ENCODE measurements around the gene STK31. TPM values are rescaled to one million over a fixed set of nuclear protein-coding genes. Genes with fewer than 3 reads are reported as not detected.
"Not testable (repeated sequence)": the region's sequence is repeated elsewhere in the genome, so short reads cannot be mapped to it uniquely, and the experiment has no call there.

The STK31 gene
- total and polyA plus RNA-seq, 2 donors (not counting 3 experiments of a cell fraction or from before 2014, with no cell fraction given) = 0.44 TPM; not detected in 1

DNA sequence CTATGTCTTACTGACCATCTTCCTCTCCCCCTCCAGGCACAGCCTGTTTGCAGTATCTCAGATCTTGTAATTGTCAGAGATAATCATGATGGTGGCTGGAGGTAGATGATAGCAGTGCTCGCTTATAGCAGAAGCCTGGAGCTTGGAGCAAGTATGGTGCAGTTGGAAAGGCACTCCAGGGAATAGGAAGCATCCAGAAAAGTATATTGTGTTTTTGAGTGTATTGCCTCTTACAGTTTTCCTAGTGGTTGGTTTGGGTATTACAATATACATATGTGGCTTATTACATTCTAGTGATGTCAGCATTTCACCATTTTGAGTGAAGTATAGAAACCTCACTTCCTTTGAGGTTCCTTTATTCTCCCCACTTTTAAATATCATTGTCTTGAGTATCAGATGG, 101.5 kb downstream of the STK31 start:
- Histone ChIP-seq H3K9me3 (replicated peaks; ENCODE audit: control insufficient read depth, insufficient read depth, low read length) (no peaks in the 10 kb centered on the region), H3K4me1 (ENCODE audit: control insufficient read depth, extremely low read depth, insufficient read depth, low read length) (no peaks in the 10 kb centered on the region), H3K9ac (replicated peaks; ENCODE audit: extremely low read depth, insufficient read depth, low read length) (no peak overlapping the region), H3K79me2 (ENCODE audit: control insufficient read depth, insufficient read depth, low read length) (no peaks in the 10 kb centered on the region), H3K36me3 (ENCODE audit: control insufficient read depth in 2 of 2, extremely low read depth in 1 of 2, insufficient read depth in 2 of 2, low read length in 2 of 2) (no peaks in the 10 kb centered on the region), H3K27me3 (ENCODE audit: control insufficient read depth in 2 of 2, insufficient read depth in 2 of 2, low read length in 2 of 2) (no peaks in the 10 kb centered on the region), H3K4me3 (replicated peaks in 1 of 3; ENCODE audit: insufficient read depth in 1 of 3, low read depth in 1 of 3, low read length in 3 of 3) (no peak overlapping the region), H2AFZ (ENCODE audit: low read depth, low read length) (no peak overlapping the region), H3K27ac (ENCODE audit: insufficient read depth, low read depth, low read length) (no peak overlapping the region), H4K20me1 (replicated peaks; ENCODE audit: control insufficient read depth, extremely low read depth, insufficient read depth, low read length) (no peaks in the 10 kb centered on the region), H3K4me2 (ENCODE audit: insufficient read depth, low read length) (no peak overlapping the region), H3K9me1 (replicated peaks; ENCODE audit: control insufficient read depth, extremely low read depth, insufficient read depth, low read length) (no peaks in the 10 kb centered on the region)
- TF ChIP-seq, protein P1, sequence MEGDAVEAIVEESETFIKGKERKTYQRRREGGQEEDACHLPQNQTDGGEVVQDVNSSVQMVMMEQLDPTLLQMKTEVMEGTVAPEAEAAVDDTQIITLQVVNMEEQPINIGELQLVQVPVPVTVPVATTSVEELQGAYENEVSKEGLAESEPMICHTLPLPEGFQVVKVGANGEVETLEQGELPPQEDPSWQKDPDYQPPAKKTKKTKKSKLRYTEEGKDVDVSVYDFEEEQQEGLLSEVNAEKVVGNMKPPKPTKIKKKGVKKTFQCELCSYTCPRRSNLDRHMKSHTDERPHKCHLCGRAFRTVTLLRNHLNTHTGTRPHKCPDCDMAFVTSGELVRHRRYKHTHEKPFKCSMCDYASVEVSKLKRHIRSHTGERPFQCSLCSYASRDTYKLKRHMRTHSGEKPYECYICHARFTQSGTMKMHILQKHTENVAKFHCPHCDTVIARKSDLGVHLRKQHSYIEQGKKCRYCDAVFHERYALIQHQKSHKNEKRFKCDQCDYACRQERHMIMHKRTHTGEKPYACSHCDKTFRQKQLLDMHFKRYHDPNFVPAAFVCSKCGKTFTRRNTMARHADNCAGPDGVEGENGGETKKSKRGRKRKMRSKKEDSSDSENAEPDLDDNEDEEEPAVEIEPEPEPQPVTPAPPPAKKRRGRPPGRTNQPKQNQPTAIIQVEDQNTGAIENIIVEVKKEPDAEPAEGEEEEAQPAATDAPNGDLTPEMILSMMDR (IDR thresholded peaks at IDR 0.05; ENCODE audit: extremely low read depth in 1 of 2, insufficient read depth in 1 of 2, low read depth in 1 of 2, low read length in 2 of 2) = peak in 1 of 2 donors; percentile 18
- no peak for TF ChIP-seq EZH2 (IDR thresholded peaks at IDR 0.05; ENCODE audit: borderline replicate concordance, low read depth, low read length, severe bottlenecking)
- ChIA-PET CTCF (no interaction called here), POLR2A (no interaction called here)
- dilution Hi-C loops (cut with MboI; ENCODE audit: extremely low pct_ligation_motif_present, low sequenced_read_pairs) = no loop called here
- DNase-seq (ENCODE audit: low read depth, low spot score) (no peak), FAIRE-seq (no peak)
- intact Hi-C loops (cut with micrococcal nuclease) = no loop called here
- BruUV-seq (replicated peaks) = no TSS peak

DNA sequence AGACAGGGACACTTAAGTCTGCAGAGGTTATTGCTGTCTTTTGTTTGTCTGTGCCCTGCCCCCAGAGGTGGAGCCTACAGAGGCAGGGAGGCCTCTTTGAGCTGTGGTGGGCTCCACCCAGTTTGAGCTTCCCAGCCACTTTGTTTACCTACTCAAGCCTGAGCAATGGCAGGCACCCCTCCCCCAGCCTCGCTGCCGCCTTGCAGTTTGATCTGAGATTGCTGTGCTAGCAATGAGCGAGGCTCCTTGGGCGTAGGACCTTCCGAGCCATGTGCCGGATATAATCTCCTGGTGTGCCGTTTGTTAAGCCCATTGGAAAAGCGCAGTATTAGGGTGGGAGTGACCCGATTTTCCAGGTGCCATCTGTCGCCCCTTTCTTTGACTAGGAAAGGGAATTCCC, 118.1 kb downstream of the STK31 start:
- H2AFZ ChIP-seq (ENCODE audit: low read depth, low read length); POLR2A ChIA-PET; dilution Hi-C loops (cut with MboI; ENCODE audit: extremely low pct_ligation_motif_present, low sequenced_read_pairs); H3K36me3 ChIP-seq (ENCODE audit: control insufficient read depth in 2 of 2, extremely low read depth in 1 of 2, insufficient read depth in 2 of 2, low read length in 2 of 2); H3K4me3 ChIP-seq (replicated peaks in 1 of 3; ENCODE audit: insufficient read depth in 1 of 3, low read depth in 1 of 3, low read length in 3 of 3); H3K4me1 ChIP-seq (ENCODE audit: control insufficient read depth, extremely low read depth, insufficient read depth, low read length); intact Hi-C loops (cut with micrococcal nuclease); H3K9me3 ChIP-seq (replicated peaks; ENCODE audit: control insufficient read depth, insufficient read depth, low read length); H3K79me2 ChIP-seq (ENCODE audit: control insufficient read depth, insufficient read depth, low read length); H4K20me1 ChIP-seq (replicated peaks; ENCODE audit: control insufficient read depth, extremely low read depth, insufficient read depth, low read length); H3K27me3 ChIP-seq (ENCODE audit: control insufficient read depth in 2 of 2, insufficient read depth in 2 of 2, low read length in 2 of 2); DNase-seq (ENCODE audit: low read depth, low spot score); BruUV-seq (replicated peaks); H3K27ac ChIP-seq (ENCODE audit: insufficient read depth, low read depth, low read length); FAIRE-seq; CTCF ChIA-PET; H3K9me1 ChIP-seq (replicated peaks; ENCODE audit: control insufficient read depth, extremely low read depth, insufficient read depth, low read length); H3K9ac ChIP-seq (replicated peaks; ENCODE audit: extremely low read depth, insufficient read depth, low read length); H3K4me2 ChIP-seq (ENCODE audit: insufficient read depth, low read length): not testable (repeated sequence)

DNA sequence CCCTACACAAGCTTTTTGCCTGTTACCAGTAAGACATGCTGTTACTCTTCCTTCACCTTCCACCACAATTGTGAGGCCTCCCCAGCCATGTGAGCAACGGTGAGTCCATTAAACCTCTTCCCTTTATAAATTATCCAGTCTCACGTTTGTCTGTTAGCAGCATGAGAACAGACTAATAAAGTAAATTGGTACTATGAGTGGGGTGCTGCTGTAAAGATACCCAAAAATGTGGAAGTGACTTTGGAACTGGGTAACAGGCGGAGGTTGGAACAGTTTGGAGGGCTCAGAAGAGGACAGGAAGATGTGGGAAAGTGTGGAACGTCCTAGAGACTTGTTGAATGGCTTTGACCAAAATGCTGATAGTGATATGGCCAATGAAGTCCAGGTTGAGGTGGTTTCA, 122.7 kb downstream of the STK31 start:
- intact Hi-C loops (cut with micrococcal nuclease); H3K79me2 ChIP-seq (ENCODE audit: control insufficient read depth, insufficient read depth, low read length); H3K9me1 ChIP-seq (replicated peaks; ENCODE audit: control insufficient read depth, extremely low read depth, insufficient read depth, low read length); H3K4me2 ChIP-seq (ENCODE audit: insufficient read depth, low read length); BruUV-seq (replicated peaks); POLR2A ChIA-PET; H3K4me1 ChIP-seq (ENCODE audit: control insufficient read depth, extremely low read depth, insufficient read depth, low read length); DNase-seq (ENCODE audit: low read depth, low spot score); FAIRE-seq; H2AFZ ChIP-seq (ENCODE audit: low read depth, low read length); H3K9ac ChIP-seq (replicated peaks; ENCODE audit: extremely low read depth, insufficient read depth, low read length); H3K27ac ChIP-seq (ENCODE audit: insufficient read depth, low read depth, low read length); H4K20me1 ChIP-seq (replicated peaks; ENCODE audit: control insufficient read depth, extremely low read depth, insufficient read depth, low read length); H3K9me3 ChIP-seq (replicated peaks; ENCODE audit: control insufficient read depth, insufficient read depth, low read length); H3K4me3 ChIP-seq (replicated peaks in 1 of 3; ENCODE audit: insufficient read depth in 1 of 3, low read depth in 1 of 3, low read length in 3 of 3); CTCF ChIA-PET; dilution Hi-C loops (cut with MboI; ENCODE audit: extremely low pct_ligation_motif_present, low sequenced_read_pairs); H3K36me3 ChIP-seq (ENCODE audit: control insufficient read depth in 2 of 2, extremely low read depth in 1 of 2, insufficient read depth in 2 of 2, low read length in 2 of 2); H3K27me3 ChIP-seq (ENCODE audit: control insufficient read depth in 2 of 2, insufficient read depth in 2 of 2, low read length in 2 of 2): not testable (repeated sequence)
